ENCODE measurements around the gene ZBTB9.

ZBTB9 gene

GRCh38 chr6:33411632-33412005 lies 42.8 kb upstream of the ZBTB9 start:
- H4K20me1 ChIP-seq = peaks cover 6 to 43% (median 20%) of the 10 kb centered on the region in 11 experiments; a peak in 13 of 22 replicates
- peak overlapping the region in 10 of 11 experiments; percentile 75 to 93 (median 84); a peak in 20 of 22 replicates for H3K27ac ChIP-seq
- H3K27me3 ChIP-seq = no peaks in the 10 kb centered on the region
- peak overlapping the region; percentile 73 to 86 (median 78) for H3K4me3 ChIP-seq
- peak overlapping the region; percentile 77 to 90 (median 84) for H3K9ac ChIP-seq
- H3K4me1 ChIP-seq = peaks cover 62 to 67% (median 65%) of the 10 kb centered on the region in 10 experiments
- H3K36me3 ChIP-seq = peaks cover 39 to 67% (median 61%) of the 10 kb centered on the region in 11 experiments
- H3K4me2 ChIP-seq = peak overlapping the region; percentile 87 to 99 (median 93)
- no peak for TF ChIP-seq Cebpa-rat (IDR thresholded peaks at IDR 0.05)
- no peaks in the 10 kb centered on the region for H3K9me3 ChIP-seq (replicated peaks in 1 of 11)

GRCh38 chr6:33412140-33413009 lies 42.0 kb upstream of the ZBTB9 start:
- peak overlapping the region in 10 of 11 experiments; percentile 15 to 90 (median 84); a peak in 19 of 22 replicates for H3K9ac ChIP-seq
- H3K27ac ChIP-seq = peak overlapping the region in 2 of 11 experiments; percentile 6 to 81; a peak in 1 of 22 replicates
- no peaks in the 10 kb centered on the region for H3K9me3 ChIP-seq (replicated peaks in 1 of 11)
- H3K27me3 ChIP-seq = no peaks in the 10 kb centered on the region
- peaks cover 42 to 62% (median 53%) of the 10 kb centered on the region in 11 experiments for H3K36me3 ChIP-seq
- H3K4me2 ChIP-seq = peak overlapping the region; percentile 87 to 99 (median 93)
- H4K20me1 ChIP-seq = peaks cover 6 to 51% (median 23%) of the 10 kb centered on the region in 11 experiments; a peak in 12 of 22 replicates
- H3K4me1 ChIP-seq = peaks cover 63 to 74% (median 72%) of the 10 kb centered on the region in 10 experiments
- no peak for TF ChIP-seq Cebpa-rat (IDR thresholded peaks at IDR 0.05)
- H3K4me3 ChIP-seq = peak overlapping the region in 7 of 10 experiments; percentile 73 to 86 (median 78); a peak in 13 of 20 replicates

DNA sequence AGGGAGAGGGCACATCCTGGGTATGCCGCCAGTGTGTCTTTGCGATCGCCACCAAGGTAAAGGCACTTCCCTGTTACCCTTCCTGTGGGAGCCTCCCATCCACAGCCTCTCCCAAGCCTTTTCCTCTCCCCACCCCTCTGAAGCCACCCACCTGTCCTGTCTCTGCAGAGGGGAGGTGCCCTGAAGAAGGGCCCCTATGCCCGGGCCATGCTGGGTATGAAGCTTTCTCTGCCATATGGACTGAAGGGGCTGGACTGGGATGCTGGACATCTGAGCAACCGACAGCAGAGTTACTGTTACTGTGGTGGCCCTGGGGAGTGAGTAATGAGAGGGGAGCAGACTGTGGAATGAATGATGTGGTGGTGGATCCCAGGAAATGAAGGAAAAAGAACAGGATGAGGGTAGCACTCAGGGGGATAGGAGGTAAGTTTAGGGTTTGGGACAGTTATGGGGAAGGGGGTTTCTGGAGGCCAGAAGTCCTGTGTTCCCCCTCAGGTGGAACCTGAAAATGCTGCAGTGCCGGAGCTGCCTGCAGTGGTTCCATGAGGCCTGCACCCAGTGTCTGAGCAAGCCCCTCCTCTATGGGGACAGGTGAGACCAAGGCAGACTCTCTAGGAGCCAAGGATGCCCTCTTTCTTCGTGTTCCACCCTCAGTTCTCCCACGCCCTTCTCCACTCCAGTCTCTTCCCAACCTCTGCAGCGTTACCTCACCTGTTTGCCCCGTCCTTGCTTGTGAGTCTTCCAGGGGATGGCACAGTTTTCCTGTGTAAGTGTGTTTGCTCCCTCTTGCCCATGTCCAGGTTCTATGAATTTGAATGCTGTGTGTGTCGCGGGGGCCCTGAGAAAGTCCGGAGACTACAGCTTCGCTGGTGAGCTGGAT lies 40.9 kb upstream of the ZBTB9 start:
- Histone ChIP-seq H3K36me3 (peaks cover 40 to 51% (median 45%) of the 10 kb centered on the region in 11 experiments), H3K27me3 (no peaks in the 10 kb centered on the region), H3K9ac (peak overlapping the region in 9 of 11 experiments; percentile 1 to 82 (median 47); a peak in 10 of 22 replicates), H3K4me1 (peaks cover 65 to 80% (median 78%) of the 10 kb centered on the region in 10 experiments), H4K20me1 (peaks cover 6 to 51% (median 24%) of the 10 kb centered on the region in 11 experiments; a peak in 12 of 22 replicates), H3K9me3 (replicated peaks in 1 of 11) (no peaks in the 10 kb centered on the region), H3K4me3 (no peak overlapping the region), H3K27ac (peak overlapping the region in 7 of 11 experiments; percentile 2 to 73 (median 63); a peak in 10 of 22 replicates), H3K4me2 (peak overlapping the region in 9 of 11 experiments; percentile 87 to 99 (median 97); a peak in 13 of 22 replicates)
- TF ChIP-seq Cebpa-rat (IDR thresholded peaks at IDR 0.05) = no peak

DNA sequence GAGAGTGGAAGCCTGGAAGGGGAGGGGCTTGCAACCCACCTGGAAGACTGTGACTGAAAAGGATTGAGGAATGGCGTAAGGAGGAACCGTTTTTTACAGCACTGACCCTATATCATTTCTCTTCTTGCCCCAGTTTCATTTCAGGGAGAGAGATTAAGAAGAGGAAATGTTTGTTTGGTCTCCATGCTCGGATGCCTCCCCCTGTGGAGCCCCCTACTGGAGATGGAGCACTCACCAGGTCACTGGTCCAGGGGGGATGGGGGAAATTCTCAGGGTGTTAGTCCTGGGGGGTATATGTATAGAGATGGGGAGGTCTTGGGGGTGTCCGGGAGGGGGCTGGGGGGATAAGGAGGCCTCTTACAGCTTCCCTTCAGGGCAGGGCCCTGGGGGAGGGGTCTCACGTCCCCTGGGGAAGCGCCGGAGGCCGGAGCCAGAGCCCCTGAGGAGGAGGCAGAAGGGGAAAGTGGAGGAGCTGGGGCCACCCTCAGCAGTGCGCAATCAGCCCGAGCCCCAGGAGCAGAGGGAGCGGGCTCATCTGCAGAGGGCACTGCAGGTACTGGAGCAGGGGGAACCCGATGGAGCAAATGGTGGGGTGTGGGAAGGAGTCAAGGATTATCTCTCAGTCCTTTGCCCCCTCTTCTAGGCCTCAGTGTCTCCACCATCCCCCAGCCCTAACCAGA lies 39.6 kb upstream of the ZBTB9 start:
- Histone ChIP-seq H3K27me3 (no peaks in the 10 kb centered on the region), H3K9ac (peak overlapping the region in 10 of 11 experiments; percentile 45 to 85 (median 81); a peak in 20 of 22 replicates), H3K4me3 (peak overlapping the region in 4 of 10 experiments; percentile 78 to 84 (median 81); a peak in 4 of 20 replicates), H3K27ac (peak overlapping the region in 8 of 11 experiments; percentile 3 to 86 (median 64); a peak in 13 of 22 replicates), H3K4me2 (peak overlapping the region; percentile 91 to 100 (median 98)), H4K20me1 (peaks cover 6 to 51% (median 24%) of the 10 kb centered on the region in 11 experiments; a peak in 12 of 22 replicates), H3K4me1 (peaks cover 72 to 84% (median 82%) of the 10 kb centered on the region in 10 experiments), H3K36me3 (peaks cover 38 to 49% (median 42%) of the 10 kb centered on the region in 11 experiments), H3K9me3 (replicated peaks in 1 of 11) (no peaks in the 10 kb centered on the region)
- TF ChIP-seq Cebpa-rat (IDR thresholded peaks at IDR 0.05) = no peak

DNA sequence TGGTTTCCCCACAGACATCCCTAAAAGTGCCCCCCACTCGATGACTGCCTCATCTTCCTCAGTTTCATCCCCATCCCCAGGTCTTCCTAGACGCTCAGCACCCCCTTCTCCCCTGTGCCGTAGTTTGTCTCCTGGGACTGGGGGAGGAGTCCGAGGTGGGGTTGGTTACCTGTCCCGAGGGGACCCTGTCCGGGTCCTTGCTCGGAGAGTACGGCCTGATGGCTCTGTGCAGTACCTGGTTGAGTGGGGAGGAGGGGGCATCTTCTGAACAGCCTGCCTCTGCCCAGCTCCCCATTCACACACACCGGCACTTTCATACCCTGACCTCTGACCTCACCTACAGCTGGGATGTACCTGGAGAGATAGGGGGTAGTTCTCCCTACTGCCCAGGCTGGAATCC lies 38.5 kb upstream of the ZBTB9 start:
- Histone ChIP-seq H3K4me2 (peak overlapping the region; percentile 91 to 100 (median 98)), H3K9ac (peak overlapping the region; percentile 25 to 85 (median 80); a peak in 18 of 22 replicates), H3K27ac (peak overlapping the region in 4 of 11 experiments; percentile 13 to 86 (median 61); a peak in 7 of 22 replicates), H4K20me1 (peaks cover 6 to 51% (median 24%) of the 10 kb centered on the region in 11 experiments; a peak in 12 of 22 replicates), H3K4me1 (peaks cover 72 to 82% (median 81%) of the 10 kb centered on the region in 10 experiments), H3K36me3 (peaks cover 38 to 49% (median 42%) of the 10 kb centered on the region in 11 experiments), H3K9me3 (replicated peaks in 1 of 11) (no peaks in the 10 kb centered on the region), H3K4me3 (peak overlapping the region; percentile 28 to 91 (median 81); a peak in 15 of 20 replicates), H3K27me3 (no peaks in the 10 kb centered on the region)
- no peak for TF ChIP-seq Cebpa-rat (IDR thresholded peaks at IDR 0.05)

GRCh38 chr6:33416386-33417127 lies 37.8 kb upstream of the ZBTB9 start:
- H3K9me3 ChIP-seq (replicated peaks in 1 of 11) = no peaks in the 10 kb centered on the region
- peak overlapping the region; percentile 75 to 85 (median 80) for H3K9ac ChIP-seq
- peaks cover 6 to 51% (median 24%) of the 10 kb centered on the region in 11 experiments; a peak in 12 of 22 replicates for H4K20me1 ChIP-seq
- H3K36me3 ChIP-seq = peaks cover 38 to 49% (median 42%) of the 10 kb centered on the region in 11 experiments
- no peak for TF ChIP-seq Cebpa-rat (IDR thresholded peaks at IDR 0.05)
- H3K4me1 ChIP-seq = peaks cover 71 to 81% (median 78%) of the 10 kb centered on the region in 10 experiments
- peak overlapping the region; percentile 91 to 100 (median 98) for H3K4me2 ChIP-seq
- H3K27ac ChIP-seq = peak overlapping the region in 8 of 11 experiments; percentile 35 to 89 (median 80); a peak in 11 of 22 replicates
- no peaks in the 10 kb centered on the region; a peak in 1 of 22 replicates for H3K27me3 ChIP-seq
- H3K4me3 ChIP-seq = peak overlapping the region; percentile 72 to 91 (median 81)

All from BLaER1 treated with 17β-estradiol and CSF1 and Interleukin-3, amounts not matched to agents 10 nM and 100 nM (cell line).